ENCODE measurements around the gene EIF2A.
A peak's percentile ranks its signal among the peaks of the same experiment; 100 is the strongest.

Gene EIF2A

GRCh38 chr3:150544041-150544440 is 2.5 kb upstream of the EIF2A start:
- no peak for DNase-seq

GRCh38 chr3:150544726-150545125 is 1.9 kb upstream of the EIF2A start:
- DNase-seq: no peak

- peak; percentile 56 for DNase-seq
Observed at GRCh38 chr3:150545419-150546225, 965 bp upstream of the EIF2A start.

GRCh38 chr3:150547045-150547741 is 606 bp downstream of the EIF2A start:
- peak; percentile 53 for DNase-seq

- no peak for DNase-seq
Observed at GRCh38 chr3:150555859-150556436, 9.4 kb downstream of the EIF2A start.

GRCh38 chr3:150556792-150557191 is 10.2 kb downstream of the EIF2A start:
- no peak for DNase-seq

GRCh38 chr3:150557725-150558124 is 11.1 kb downstream of the EIF2A start:
- DNase-seq: no peak

GRCh38 chr3:150564243-150564642 is 17.7 kb downstream of the EIF2A start:
- DNase-seq: no peak

GRCh38 chr3:150567328-150567727 is 20.7 kb downstream of the EIF2A start:
- no peak for DNase-seq

GRCh38 chr3:150577855-150578254 is 31.3 kb downstream of the EIF2A start:
- no peak for DNase-seq

GRCh38 chr3:150581174-150581573 is 34.6 kb downstream of the EIF2A start:
- DNase-seq: no peak

GRCh38 chr3:150582620-150583019 is 36.0 kb downstream of the EIF2A start:
- DNase-seq: no peak

GRCh38 chr3:150583028-150583427 is 36.4 kb downstream of the EIF2A start:
- DNase-seq: no peak

- DNase-seq: no peak
Observed at GRCh38 chr3:150588027-150588830, 41.6 kb downstream of the EIF2A start.

GRCh38 chr3:150589759-150590158 is 43.2 kb downstream of the EIF2A start:
- no peak for DNase-seq

GRCh38 chr3:150594150-150594549 is 47.6 kb downstream of the EIF2A start:
- DNase-seq: no peak

- no peak for DNase-seq
Observed at GRCh38 chr3:150597646-150598045, 51.1 kb downstream of the EIF2A start.

- DNase-seq: peak; percentile 52
Observed at GRCh38 chr3:150599611-150600297, 53.2 kb downstream of the EIF2A start.

- peak; percentile 71 for DNase-seq
Observed at GRCh38 chr3:150600647-150601530, 54.3 kb downstream of the EIF2A start.

GRCh38 chr3:150602426-150603152 is 56.0 kb downstream of the EIF2A start:
- DNase-seq: peak; percentile 37
